ENCODE results near the gene MRO.

DNA sequence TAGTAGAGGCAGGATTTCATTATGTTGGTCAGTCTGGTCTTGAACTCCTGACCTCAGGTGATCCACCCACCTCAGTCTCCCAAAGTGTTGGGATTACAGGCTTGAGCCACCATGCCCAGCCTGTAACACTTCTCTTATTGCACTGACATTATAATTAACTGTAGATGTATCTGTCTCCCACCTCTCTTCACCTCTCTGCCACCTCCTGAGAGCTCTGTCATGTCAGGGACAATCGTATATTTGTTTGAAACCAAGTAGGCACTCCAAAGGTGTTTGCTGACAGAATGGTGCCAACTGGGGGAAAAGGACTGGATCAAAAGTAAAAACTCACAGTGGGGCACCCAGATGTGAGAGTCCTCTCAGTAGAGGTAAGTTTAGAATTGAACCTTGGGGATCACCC lies 41.8 kb upstream of the MRO start:
- no peak for TF ChIP-seq CTCF (IDR thresholded peaks at IDR 0.05)
- TF ChIP-seq POLR2A (IDR thresholded peaks at IDR 0.05) = no peak

Data from thyroid gland (tissue), 4 donors.